Mucosa of descending colon (tissue), 3 donors: ENCODE data around the gene MGAM2. TPM values are rescaled to one million over a fixed set of nuclear protein-coding genes. Genes with fewer than 3 reads are reported as not detected.

Experiments used
- ATAC-seq: fragments of 200-7000 bp; cut with Tn5 transposase; one replicate; pipeline ENCODE4 v1.9.1; 2020; ENCODE audit warnings: mild to moderate bottlenecking, moderate library complexity
- DNase-seq, 3 donors: peaks; one replicate each; pipeline ENCODE4 v3.0.0-alpha.2; 2020
- H3K36me3 ChIP-seq: fragments of 200-600 bp; one replicate; pipeline ENCODE4 v1.8.0; 2021; ENCODE audit warnings: low read depth, mild to moderate bottlenecking
- H3K4me1 ChIP-seq: fragments of 200-600 bp; one replicate; pipeline ENCODE4 v1.8.0; 2021; ENCODE audit warnings: low read depth, mild to moderate bottlenecking
- H3K4me3 ChIP-seq: fragments of 200-600 bp; one replicate; pipeline ENCODE4 v1.8.0; 2021; ENCODE audit warnings: mild to moderate bottlenecking
- H3K9me3 ChIP-seq: fragments of 200-600 bp; one replicate; pipeline ENCODE4 v1.8.0; 2021; ENCODE audit warnings: mild to moderate bottlenecking
- intact Hi-C, 2 donors: fragments of 100-400 bp; cut with DNase I in 1 of 2; cut with micrococcal nuclease in 1 of 2; formaldehyde crosslinking; loops; one replicate each; pipeline versions ENCODE4 v1.11.0 to v1.11.1; 2022; cut with DNase I, micrococcal nuclease
- total RNA-seq, 3 donors: library from RNA; stranded (reverse); fragmentation: NEBNext Ultra II Directional in 2 of 3; extraction: Animal tissue kit (Norgen Biotek cat#: 25700) in 2 of 3; gene quantifications; one replicate each; pipeline versions ENCODE4 v1.2.1 to v1.2.4, GENCODE V29; 2021 to 2023
- TF ChIP-seq, protein P1 (sequence below): fragments of 200-600 bp; IDR thresholded peaks from one replicate; pipeline ENCODE4 v1.8.0; 2022; ENCODE audit warnings: antibody characterized with exemption, mild to moderate bottlenecking
- donor health status: DM: no; HTN: no; CAD: no; lungs with moderate emphysema.
- donor health status: DM: no; HTN: no; CAD: no.
- donor health status: DM: no; HTN: yes; CAD: no.

MGAM2 gene
- total RNA-seq, 3 donors from 2014 or later: 11.8 to 33.2 (median 25.5) TPM

DNA sequence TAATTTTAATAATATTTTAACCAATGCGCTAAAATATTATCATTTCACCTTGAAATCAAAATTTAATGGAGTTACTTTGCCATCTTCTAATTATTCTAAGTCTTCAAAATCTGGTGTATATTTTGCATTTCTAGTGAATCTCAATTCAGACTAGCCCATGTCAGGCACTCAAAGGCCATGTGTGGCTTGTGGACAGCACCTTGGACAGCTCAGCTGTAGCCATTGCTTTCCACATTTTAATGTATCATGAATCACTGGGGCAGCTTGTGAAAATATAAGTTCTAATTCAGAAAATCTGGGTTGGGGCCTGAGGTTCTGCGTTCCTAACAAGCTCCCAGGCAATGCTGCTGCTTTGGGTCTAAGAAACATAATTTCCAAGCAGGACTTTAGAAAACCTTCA is 57.2 kb downstream of the MGAM2 start:
- H3K36me3 ChIP-seq: no peaks in the 10 kb centered on the region
- H3K4me1 ChIP-seq: no peaks in the 10 kb centered on the region
- no peak overlapping the region for H3K4me3 ChIP-seq
- TF ChIP-seq, protein P1, sequence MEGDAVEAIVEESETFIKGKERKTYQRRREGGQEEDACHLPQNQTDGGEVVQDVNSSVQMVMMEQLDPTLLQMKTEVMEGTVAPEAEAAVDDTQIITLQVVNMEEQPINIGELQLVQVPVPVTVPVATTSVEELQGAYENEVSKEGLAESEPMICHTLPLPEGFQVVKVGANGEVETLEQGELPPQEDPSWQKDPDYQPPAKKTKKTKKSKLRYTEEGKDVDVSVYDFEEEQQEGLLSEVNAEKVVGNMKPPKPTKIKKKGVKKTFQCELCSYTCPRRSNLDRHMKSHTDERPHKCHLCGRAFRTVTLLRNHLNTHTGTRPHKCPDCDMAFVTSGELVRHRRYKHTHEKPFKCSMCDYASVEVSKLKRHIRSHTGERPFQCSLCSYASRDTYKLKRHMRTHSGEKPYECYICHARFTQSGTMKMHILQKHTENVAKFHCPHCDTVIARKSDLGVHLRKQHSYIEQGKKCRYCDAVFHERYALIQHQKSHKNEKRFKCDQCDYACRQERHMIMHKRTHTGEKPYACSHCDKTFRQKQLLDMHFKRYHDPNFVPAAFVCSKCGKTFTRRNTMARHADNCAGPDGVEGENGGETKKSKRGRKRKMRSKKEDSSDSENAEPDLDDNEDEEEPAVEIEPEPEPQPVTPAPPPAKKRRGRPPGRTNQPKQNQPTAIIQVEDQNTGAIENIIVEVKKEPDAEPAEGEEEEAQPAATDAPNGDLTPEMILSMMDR: no peak
- no peaks in the 10 kb centered on the region for H3K9me3 ChIP-seq
- intact Hi-C loops: no loop called here
- ATAC-seq (no peak), DNase-seq (no peak)

DNA sequence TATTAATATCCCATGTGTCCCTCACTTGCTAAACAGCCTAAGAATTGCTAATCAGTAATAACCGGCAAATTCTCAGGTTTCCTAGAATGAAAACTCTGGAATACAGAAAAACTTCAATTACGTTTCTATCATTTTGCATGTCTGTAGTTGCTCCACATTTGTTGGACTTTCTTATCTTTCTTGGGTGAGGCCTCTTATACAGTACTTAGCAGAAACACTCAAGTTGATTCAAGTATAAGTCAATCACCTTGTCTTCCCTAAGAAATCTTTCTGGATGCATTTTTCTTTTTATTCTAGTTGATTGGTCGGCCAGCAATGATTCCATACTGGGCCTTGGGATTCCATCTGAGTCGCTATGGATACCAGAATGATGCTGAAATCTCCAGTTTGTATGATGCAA is 61.4 kb downstream of the MGAM2 start:
- Histone ChIP-seq H3K4me3 (no peak overlapping the region), H3K4me1 (no peaks in the 10 kb centered on the region), H3K9me3 (no peaks in the 10 kb centered on the region), H3K36me3 (no peaks in the 10 kb centered on the region)
- ATAC-seq (no peak), DNase-seq (no peak)
- TF ChIP-seq, protein P1: no peak
- intact Hi-C loops: no loop called here

DNA sequence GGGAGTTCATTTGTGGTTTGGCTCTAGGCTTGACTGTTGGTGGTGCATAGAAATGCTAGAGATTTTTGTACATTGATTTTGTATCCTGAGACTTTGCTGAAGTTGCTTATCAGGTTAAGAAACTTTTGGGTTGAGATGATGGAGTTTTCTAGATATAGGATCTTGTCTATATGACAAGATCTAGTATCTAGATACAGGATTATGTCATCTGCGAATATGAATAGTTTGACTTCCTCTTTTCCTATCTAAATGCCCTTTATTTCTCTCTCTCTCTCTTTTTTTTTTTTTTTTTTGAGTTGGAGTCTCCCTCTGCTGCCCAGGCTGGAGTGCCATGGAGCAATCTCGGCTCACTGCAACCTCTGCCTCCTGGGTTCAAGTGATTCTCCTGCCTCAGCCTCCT is 62.9 kb downstream of the MGAM2 start:
- Histone ChIP-seq H3K9me3 (no peaks in the 10 kb centered on the region), H3K4me1 (no peaks in the 10 kb centered on the region), H3K4me3 (no peak overlapping the region), H3K36me3 (no peaks in the 10 kb centered on the region)
- intact Hi-C loops: no loop called here
- no peak for DNase-seq
- no peak for ATAC-seq
- TF ChIP-seq, protein P1: no peak

DNA sequence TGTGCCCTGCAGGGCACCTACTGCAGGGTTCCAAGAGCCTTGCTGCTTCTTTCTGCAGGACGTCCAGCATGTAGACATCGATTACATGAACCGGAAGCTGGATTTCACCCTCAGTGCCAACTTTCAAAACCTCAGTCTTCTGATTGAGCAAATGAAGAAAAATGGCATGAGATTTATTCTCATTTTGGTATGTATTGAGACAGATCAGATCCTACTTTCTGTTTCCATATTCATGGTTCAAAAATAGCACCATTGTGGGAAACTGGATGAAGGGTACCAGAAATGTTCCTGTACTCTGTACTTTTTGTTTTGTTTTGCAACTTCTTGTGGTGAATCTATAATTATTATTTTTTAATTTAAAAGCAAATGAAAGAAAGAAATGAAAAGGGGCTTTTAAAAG is 64.1 kb downstream of the MGAM2 start:
- ATAC-seq (no peak), DNase-seq (no peak)
- intact Hi-C loops: no loop called here
- H3K4me3 ChIP-seq: no peak overlapping the region
- TF ChIP-seq, protein P1: no peak
- H3K9me3 ChIP-seq: no peaks in the 10 kb centered on the region
- H3K36me3 ChIP-seq: no peaks in the 10 kb centered on the region
- H3K4me1 ChIP-seq: no peaks in the 10 kb centered on the region

DNA sequence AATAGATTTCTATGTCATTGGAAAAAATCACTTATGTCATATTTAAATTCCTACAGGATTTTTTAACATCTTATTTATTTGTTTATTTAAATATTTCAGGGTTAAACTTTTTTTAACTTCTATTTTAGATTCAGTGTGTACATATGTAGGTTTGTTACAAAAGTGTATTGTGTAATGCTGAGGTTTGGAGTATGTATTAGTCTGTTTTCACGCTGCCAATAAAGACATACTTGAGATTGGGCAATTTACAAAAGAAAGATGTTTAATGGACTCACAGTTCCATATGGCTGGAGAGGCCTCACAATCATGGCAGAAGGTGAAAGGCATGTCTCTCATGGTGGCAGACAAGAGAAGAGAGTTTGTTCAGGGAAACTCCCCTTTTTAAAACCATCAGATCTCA is 65.4 kb downstream of the MGAM2 start:
- no peaks in the 10 kb centered on the region for H3K9me3 ChIP-seq

More for the DNA sequence above, 65.4 kb downstream of the MGAM2 start:
- no peaks in the 10 kb centered on the region for H3K36me3 ChIP-seq
- ATAC-seq: no peak
- H3K4me1 ChIP-seq: no peaks in the 10 kb centered on the region
- no peak overlapping the region for H3K4me3 ChIP-seq
- TF ChIP-seq, protein P1: no peak
- intact Hi-C loops: no loop called here
- DNase-seq: no peak
